HepG2 (cell line): ENCODE results near the gene DHRS1. TPM values are rescaled to one million over a fixed set of nuclear protein-coding genes. Genes with fewer than 3 reads are reported as not detected.

Experiments
- ARID5B ChIP-seq: IDR thresholded peaks from 2 replicates; pipeline ENCODE4 v1.4.0; 2020; ENCODE audit warnings: mild to moderate bottlenecking, missing genetic modification reagents
- FOXJ3 ChIP-seq: sonication (generic); formaldehyde crosslinking; IDR thresholded peaks from 2 replicates; pipeline ENCODE4 v1.4.0; 2020; ENCODE audit warnings: missing genetic modification reagents, mild to moderate bottlenecking, borderline replicate concordance
- FOXO1 ChIP-seq: sonication (generic); formaldehyde crosslinking; IDR thresholded peaks from 2 replicates; pipeline ENCODE4 v1.4.0; 2020; ENCODE audit warnings: missing genetic modification reagents
- GMEB1 ChIP-seq: sonication (generic); formaldehyde crosslinking; IDR thresholded peaks from 2 replicates; pipeline ENCODE4 v1.5.1; 2020; ENCODE audit warnings: missing genetic modification reagents, mild to moderate bottlenecking, borderline replicate concordance
- GMEB2 ChIP-seq: IDR thresholded peaks from 2 replicates; pipeline ENCODE4 v1.6.1; 2016; ENCODE audit warnings: missing biosample characterization, missing genetic modification reagents, low read depth
- HMGXB3 ChIP-seq: sonication (generic); formaldehyde crosslinking; IDR thresholded peaks from 2 replicates; pipeline ENCODE4 v1.4.0; 2020; ENCODE audit warnings: missing genetic modification reagents, borderline replicate concordance
- IRF2 ChIP-seq: IDR thresholded peaks from 2 replicates; pipeline ENCODE4 v1.6.1; 2018; ENCODE audit warnings: missing genetic modification reagents, missing compliant biosample characterization
- NFE2 ChIP-seq: sonication (generic); formaldehyde crosslinking; IDR thresholded peaks from 2 replicates; pipeline ENCODE4 v1.4.0; 2020; ENCODE audit warnings: missing genetic modification reagents
- SP4 ChIP-seq: sonication (generic); formaldehyde crosslinking; IDR thresholded peaks from 2 replicates; pipeline ENCODE4 v1.8.1; 2023; ENCODE audit warnings: mild to moderate bottlenecking, missing genetic modification reagents
- SYNCRIP ChIP-seq: fragments of 200-400 bp; formaldehyde crosslinking; IDR thresholded peaks from 2 replicates; pipeline ENCODE4 v1.6.1; 2018; ENCODE audit warnings: mild to moderate bottlenecking, low read depth, low read length; ENCODE audit not compliant: insufficient read depth
- THAP7 ChIP-seq: sonication (generic); formaldehyde crosslinking; IDR thresholded peaks from 2 replicates; pipeline ENCODE4 v1.8.1; 2023; ENCODE audit warnings: mild to moderate bottlenecking, missing genetic modification reagents
- ZNF20 ChIP-seq: sonication (generic); formaldehyde crosslinking; IDR thresholded peaks from 2 replicates; pipeline ENCODE4 v1.4.0; 2020; ENCODE audit warnings: mild to moderate bottlenecking, moderate library complexity, missing genetic modification reagents
- ZNF335 ChIP-seq: sonication (generic); formaldehyde crosslinking; IDR thresholded peaks from 2 replicates; pipeline ENCODE4 v1.4.0; 2020; ENCODE audit warnings: missing genetic modification reagents
- ZNF704 ChIP-seq: sonication (generic); formaldehyde crosslinking; IDR thresholded peaks from 2 replicates; pipeline ENCODE4 v1.8.1; 2023; ENCODE audit warnings: mild to moderate bottlenecking, inconsistent platforms, moderate library complexity, missing genetic modification reagents, borderline replicate concordance
- ZSCAN21 ChIP-seq: sonication (generic); formaldehyde crosslinking; IDR thresholded peaks from 2 replicates; pipeline ENCODE4 v1.8.0; 2022; ENCODE audit warnings: mild to moderate bottlenecking, missing genetic modification reagents, moderate library complexity, borderline replicate concordance
- polyA plus RNA-seq, 8 experiments: library from polyadenylated mRNA; depleted of rRNA in 3 of 8; stranded (reverse) in 7 of 8; unstranded in 1 of 8; fragments of >200 nt; fragmentation: Illumina TruSeq in 4 of 8; extraction: Trizol in 4 of 8; gene quantifications; 2 replicates each; pipeline versions ENCODE4 v1.2.1 to v1.2.3, GENCODE V29; 2011 to 2016; ENCODE audit warnings: low read depth in 4 of 8, missing spikeins in 1 of 8, mixed read lengths in 1 of 8; ENCODE audit not compliant: insufficient read depth in 1 of 8
- total RNA-seq, 5 experiments: library from RNA; depleted of rRNA; stranded (reverse); fragments of >200 nt; fragmentation: Illumina TruSeq; extraction: Trizol; gene quantifications; 2 replicates each; pipeline ENCODE4 v1.2.3, GENCODE V29; 2016; ENCODE audit warnings: low read depth in 1 of 5

DHRS1 gene
- total and polyA plus RNA-seq, 2 of the 13 experiments (the other 11 are each of a cell fraction or from before 2014, with no cell fraction given): 49.8 to 60.8 TPM

GRCh38 chr14:24241829-24242443 is 57.6 kb downstream of the DHRS1 start (continued):
- TF ChIP-seq HMGXB3 (CRISPR knock-in tag) (peak; percentile 70; the same call in 1 of the 2 replicates), ARID5B (CRISPR knock-in tag) (peak; percentile 5; the same call in 1 of the 2 replicates), ZNF704 (CRISPR knock-in tag) (no peak; the same call in 1 of the 2 replicates), SYNCRIP (no peak), SP4 (CRISPR knock-in tag) (no peak), GMEB1 (CRISPR knock-in tag) (no peak), ZNF335 (no peak), IRF2 (CRISPR knock-in tag) (no peak), ZSCAN21 (no peak), GMEB2 (CRISPR knock-in tag) (no peak), FOXJ3 (CRISPR knock-in tag) (no peak), NFE2 (CRISPR knock-in tag) (no peak), THAP7 (CRISPR knock-in tag) (no peak), ZNF20 (CRISPR knock-in tag) (no peak; the same call in 1 of the 2 replicates), FOXO1 (CRISPR knock-in tag) (peak; percentile 45; the same call in 1 of the 2 replicates)
